Ishikawa (cell line): Measurements from ENCODE around the gene MDFI.

ENCODE experiments used
- CEBPB ChIP-seq: IDR thresholded peaks from 2 replicates; pipeline ENCODE4 v1.6.1; 2012
- CREB1 ChIP-seq: IDR thresholded peaks from 2 replicates; pipeline ENCODE4 v1.6.1; 2012; ENCODE audit warnings: low read depth
- EGR1 ChIP-seq: IDR thresholded peaks from 2 replicates; pipeline ENCODE4 v1.6.1; 2012
- EP300 ChIP-seq: IDR thresholded peaks from 2 replicates; pipeline ENCODE4 v1.6.1; 2012; ENCODE audit warnings: borderline replicate concordance
- FOXM1 ChIP-seq: IDR thresholded peaks from 2 replicates; pipeline ENCODE4 v1.6.1; 2012; ENCODE audit warnings: low read depth, borderline replicate concordance
- NFIC ChIP-seq: IDR thresholded peaks from 2 replicates; pipeline ENCODE4 v1.6.1; 2012
- RAD21 ChIP-seq: IDR thresholded peaks from 2 replicates; pipeline ENCODE4 v1.6.1; 2012; ENCODE audit warnings: low read depth
- TAF1 ChIP-seq: IDR thresholded peaks from 2 replicates; pipeline ENCODE4 v1.6.1; 2012; ENCODE audit warnings: low read depth, mild to moderate bottlenecking
- TCF12 ChIP-seq: IDR thresholded peaks from 2 replicates; pipeline ENCODE4 v1.6.1; 2012; ENCODE audit warnings: low read depth
- TEAD4 ChIP-seq: IDR thresholded peaks from 2 replicates; pipeline ENCODE4 v1.6.1; 2012
- YY1 ChIP-seq: IDR thresholded peaks from 2 replicates; pipeline ENCODE4 v1.6.1; 2012; ENCODE audit warnings: low read depth
- ZBTB7A ChIP-seq: IDR thresholded peaks from 2 replicates; pipeline ENCODE4 v1.6.1; 2012; ENCODE audit warnings: low read depth
- TF ChIP-seq, protein P1 (sequence below): IDR thresholded peaks from 2 replicates; pipeline ENCODE4 v1.6.1; 2012; ENCODE audit warnings: low read depth, mild to moderate bottlenecking
- TF ChIP-seq, protein P2 (sequence below): IDR thresholded peaks from 2 replicates; pipeline ENCODE4 v1.6.1; 2012
- TF ChIP-seq, protein P3 (sequence below): IDR thresholded peaks from 2 replicates; pipeline ENCODE4 v1.6.1; 2012

The MDFI gene

GRCh38 chr6:41625442-41625841 lies 12.8 kb upstream of the MDFI start:
- TF ChIP-seq EP300 (no peak), NFIC (peak; percentile 36; the same call in 1 of the 2 replicates), CEBPB (no peak)
- TF ChIP-seq, protein P1, sequence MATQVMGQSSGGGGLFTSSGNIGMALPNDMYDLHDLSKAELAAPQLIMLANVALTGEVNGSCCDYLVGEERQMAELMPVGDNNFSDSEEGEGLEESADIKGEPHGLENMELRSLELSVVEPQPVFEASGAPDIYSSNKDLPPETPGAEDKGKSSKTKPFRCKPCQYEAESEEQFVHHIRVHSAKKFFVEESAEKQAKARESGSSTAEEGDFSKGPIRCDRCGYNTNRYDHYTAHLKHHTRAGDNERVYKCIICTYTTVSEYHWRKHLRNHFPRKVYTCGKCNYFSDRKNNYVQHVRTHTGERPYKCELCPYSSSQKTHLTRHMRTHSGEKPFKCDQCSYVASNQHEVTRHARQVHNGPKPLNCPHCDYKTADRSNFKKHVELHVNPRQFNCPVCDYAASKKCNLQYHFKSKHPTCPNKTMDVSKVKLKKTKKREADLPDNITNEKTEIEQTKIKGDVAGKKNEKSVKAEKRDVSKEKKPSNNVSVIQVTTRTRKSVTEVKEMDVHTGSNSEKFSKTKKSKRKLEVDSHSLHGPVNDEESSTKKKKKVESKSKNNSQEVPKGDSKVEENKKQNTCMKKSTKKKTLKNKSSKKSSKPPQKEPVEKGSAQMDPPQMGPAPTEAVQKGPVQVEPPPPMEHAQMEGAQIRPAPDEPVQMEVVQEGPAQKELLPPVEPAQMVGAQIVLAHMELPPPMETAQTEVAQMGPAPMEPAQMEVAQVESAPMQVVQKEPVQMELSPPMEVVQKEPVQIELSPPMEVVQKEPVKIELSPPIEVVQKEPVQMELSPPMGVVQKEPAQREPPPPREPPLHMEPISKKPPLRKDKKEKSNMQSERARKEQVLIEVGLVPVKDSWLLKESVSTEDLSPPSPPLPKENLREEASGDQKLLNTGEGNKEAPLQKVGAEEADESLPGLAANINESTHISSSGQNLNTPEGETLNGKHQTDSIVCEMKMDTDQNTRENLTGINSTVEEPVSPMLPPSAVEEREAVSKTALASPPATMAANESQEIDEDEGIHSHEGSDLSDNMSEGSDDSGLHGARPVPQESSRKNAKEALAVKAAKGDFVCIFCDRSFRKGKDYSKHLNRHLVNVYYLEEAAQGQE, result no peak

GRCh38 chr6:41626022-41626421 lies 12.2 kb upstream of the MDFI start:
- TF ChIP-seq CEBPB (no peak), TEAD4 (no peak), TCF12 (no peak)

DNA sequence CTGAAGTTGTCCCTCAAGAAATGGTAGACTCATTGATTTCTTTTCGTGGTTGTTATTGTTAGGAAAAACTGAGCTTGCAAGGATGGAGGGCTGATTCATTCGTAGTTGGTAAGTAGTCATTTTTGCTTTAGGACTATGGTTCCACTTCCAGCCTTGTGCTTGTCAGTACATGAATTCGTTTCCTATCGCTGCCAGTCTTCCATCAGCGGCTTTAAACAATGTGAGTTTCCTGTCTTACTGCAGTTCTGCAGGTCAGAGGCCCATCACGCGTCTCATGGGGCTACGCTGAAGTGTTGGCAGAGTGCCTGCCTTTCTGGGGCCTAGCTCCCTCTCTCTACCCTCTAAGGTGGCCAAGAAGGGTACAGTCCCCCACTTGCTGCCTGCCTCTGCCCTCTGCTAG lies 11.4 kb upstream of the MDFI start:
- no peak for TF ChIP-seq TAF1
- no peak for TF ChIP-seq YY1
- TF ChIP-seq ZBTB7A, result no peak
- TF ChIP-seq CEBPB, result no peak
- TF ChIP-seq, protein P1, result no peak
- no peak for TF ChIP-seq TEAD4
- TF ChIP-seq, protein P2, sequence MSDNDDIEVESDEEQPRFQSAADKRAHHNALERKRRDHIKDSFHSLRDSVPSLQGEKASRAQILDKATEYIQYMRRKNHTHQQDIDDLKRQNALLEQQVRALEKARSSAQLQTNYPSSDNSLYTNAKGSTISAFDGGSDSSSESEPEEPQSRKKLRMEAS, result no peak
- no peak for TF ChIP-seq RAD21
- TF ChIP-seq EGR1, result no peak
- TF ChIP-seq TCF12, result no peak
- TF ChIP-seq EP300, result no peak
- TF ChIP-seq NFIC, result no peak
- no peak for TF ChIP-seq CREB1
- no peak for TF ChIP-seq FOXM1
- TF ChIP-seq, protein P3, sequence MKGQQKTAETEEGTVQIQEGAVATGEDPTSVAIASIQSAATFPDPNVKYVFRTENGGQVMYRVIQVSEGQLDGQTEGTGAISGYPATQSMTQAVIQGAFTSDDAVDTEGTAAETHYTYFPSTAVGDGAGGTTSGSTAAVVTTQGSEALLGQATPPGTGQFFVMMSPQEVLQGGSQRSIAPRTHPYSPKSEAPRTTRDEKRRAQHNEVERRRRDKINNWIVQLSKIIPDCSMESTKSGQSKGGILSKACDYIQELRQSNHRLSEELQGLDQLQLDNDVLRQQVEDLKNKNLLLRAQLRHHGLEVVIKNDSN, result no peak

- TF ChIP-seq EGR1 (no peak), YY1 (no peak), NFIC (no peak), CEBPB (no peak), TCF12 (no peak), TAF1 (no peak), EP300 (no peak), ZBTB7A (no peak), RAD21 (no peak), CREB1 (no peak), FOXM1 (no peak), TEAD4 (no peak)
- TF ChIP-seq, protein P3, result no peak
- TF ChIP-seq, protein P1, result no peak
- TF ChIP-seq, protein P2, result no peak
These were observed 9.1 kb upstream of the MDFI start for GRCh38 chr6:41629128-41629527.

- TF ChIP-seq ZBTB7A, result no peak
- TF ChIP-seq, protein P2, result no peak
- no peak for TF ChIP-seq CREB1
- TF ChIP-seq EP300, result no peak
- TF ChIP-seq, protein P1, result no peak
- no peak for TF ChIP-seq EGR1
- no peak for TF ChIP-seq RAD21
- no peak for TF ChIP-seq TAF1
- TF ChIP-seq FOXM1, result no peak
- TF ChIP-seq TEAD4, result no peak
- TF ChIP-seq, protein P3, result no peak
- TF ChIP-seq YY1, result no peak
- no peak for TF ChIP-seq TCF12
- TF ChIP-seq NFIC, result no peak
- TF ChIP-seq CEBPB, result no peak
These were observed 8.2 kb upstream of the MDFI start for GRCh38 chr6:41630069-41630468.
